GM13977 (cell line): ENCODE measurements around the gene TMEM232.

Experiments used
- DNase-seq: peaks from one replicate; pipeline ENCODE4 v3.0.0; 2012; ENCODE audit warnings: low spot score
- in situ Hi-C: fragments of 300-500 bp; cut with MboI; formaldehyde crosslinking; loops from one replicate; pipeline ENCODE4 v1.12.0; 2022; ENCODE audit warnings: low sequenced_read_pairs, low pct_unique_long_range_greater_than_20kb, mixed read lengths, inconsistent platforms; ENCODE audit not compliant: unreplicated experiment
- TF ChIP-seq, protein P1 (sequence below): IDR thresholded peaks from 2 replicates; pipeline ENCODE4 v1.5.1; 2012; ENCODE audit warnings: mild to moderate bottlenecking, control low read depth; ENCODE audit not compliant: insufficient read depth; ENCODE audit errors: extremely low read depth, missing control alignments

TMEM232 gene

DNA sequence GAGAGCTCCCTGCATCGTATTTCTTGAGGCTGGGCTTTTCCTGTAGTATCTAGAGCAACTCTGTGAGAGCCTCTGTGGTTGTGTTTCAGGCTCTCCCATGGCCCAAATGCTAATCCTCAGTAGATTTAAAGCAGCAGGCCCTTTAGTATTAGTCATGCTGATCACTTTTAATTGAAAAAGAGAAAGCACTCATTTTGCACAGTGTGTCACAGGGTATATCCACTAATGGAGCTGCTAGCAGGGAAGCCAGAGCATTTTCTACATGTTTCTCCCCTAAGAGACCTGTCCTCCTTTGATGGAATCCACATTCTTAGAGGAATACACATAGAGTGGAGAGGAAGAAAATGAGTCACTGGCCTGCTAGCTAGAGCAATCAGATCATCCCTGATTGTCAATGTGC lies 348.5 kb downstream of the TMEM232 start:
- DNase-seq: no peak
- in situ Hi-C loops: no loop called here
- TF ChIP-seq, protein P1, sequence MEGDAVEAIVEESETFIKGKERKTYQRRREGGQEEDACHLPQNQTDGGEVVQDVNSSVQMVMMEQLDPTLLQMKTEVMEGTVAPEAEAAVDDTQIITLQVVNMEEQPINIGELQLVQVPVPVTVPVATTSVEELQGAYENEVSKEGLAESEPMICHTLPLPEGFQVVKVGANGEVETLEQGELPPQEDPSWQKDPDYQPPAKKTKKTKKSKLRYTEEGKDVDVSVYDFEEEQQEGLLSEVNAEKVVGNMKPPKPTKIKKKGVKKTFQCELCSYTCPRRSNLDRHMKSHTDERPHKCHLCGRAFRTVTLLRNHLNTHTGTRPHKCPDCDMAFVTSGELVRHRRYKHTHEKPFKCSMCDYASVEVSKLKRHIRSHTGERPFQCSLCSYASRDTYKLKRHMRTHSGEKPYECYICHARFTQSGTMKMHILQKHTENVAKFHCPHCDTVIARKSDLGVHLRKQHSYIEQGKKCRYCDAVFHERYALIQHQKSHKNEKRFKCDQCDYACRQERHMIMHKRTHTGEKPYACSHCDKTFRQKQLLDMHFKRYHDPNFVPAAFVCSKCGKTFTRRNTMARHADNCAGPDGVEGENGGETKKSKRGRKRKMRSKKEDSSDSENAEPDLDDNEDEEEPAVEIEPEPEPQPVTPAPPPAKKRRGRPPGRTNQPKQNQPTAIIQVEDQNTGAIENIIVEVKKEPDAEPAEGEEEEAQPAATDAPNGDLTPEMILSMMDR: no peak

DNA sequence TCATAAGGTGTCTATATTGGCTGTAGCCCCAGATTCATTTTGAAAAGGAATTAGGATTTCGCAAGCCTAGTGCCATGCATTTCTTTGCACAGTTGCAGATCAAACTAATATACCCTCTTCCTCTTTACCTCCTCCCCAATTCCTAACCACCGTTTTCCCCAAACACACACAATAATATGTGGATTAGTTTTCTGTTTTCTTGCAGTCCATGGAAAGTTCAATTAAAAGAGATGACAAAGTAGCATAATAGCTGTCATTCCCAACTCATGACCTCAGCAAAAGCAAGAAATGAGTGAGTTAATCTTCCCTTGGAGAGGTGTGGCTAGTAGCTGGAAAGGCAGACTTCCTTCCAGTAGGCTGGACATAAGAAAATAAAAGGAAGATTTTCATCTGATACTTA lies 349.1 kb downstream of the TMEM232 start:
- no peak for DNase-seq
- TF ChIP-seq, protein P1: no peak
- in situ Hi-C loops: no loop called here

DNA sequence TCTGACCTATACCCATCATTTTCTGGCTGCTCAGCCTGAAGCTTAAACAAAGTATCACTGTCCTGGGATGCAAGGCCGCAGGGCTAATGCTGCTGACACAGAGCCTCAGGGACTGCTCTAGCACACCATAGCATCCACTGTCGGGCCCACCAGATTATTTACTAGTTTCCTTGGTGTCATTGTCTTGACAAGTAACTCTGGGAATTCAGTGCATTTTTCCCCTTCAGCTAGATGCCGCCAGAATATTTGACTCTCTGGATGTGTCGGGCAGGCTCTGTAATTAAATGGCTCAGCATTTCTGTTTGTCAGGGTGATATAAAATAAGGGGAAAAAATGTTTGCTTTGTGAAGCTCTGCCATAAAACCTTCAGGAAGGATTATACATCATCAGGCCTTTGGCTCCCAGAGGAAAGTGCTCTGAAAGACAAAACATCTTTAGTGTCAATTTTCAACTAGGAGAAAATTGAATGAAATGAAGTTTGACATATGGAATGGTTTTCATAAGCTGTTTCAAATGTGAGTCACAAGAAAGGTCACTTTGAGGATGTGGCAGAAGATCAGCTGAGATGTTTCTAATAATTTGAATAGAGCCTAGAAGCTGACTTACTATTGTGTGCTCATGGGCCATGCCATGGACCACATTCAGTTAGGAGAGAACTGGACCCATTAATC lies 350.1 kb downstream of the TMEM232 start:
- no peak for DNase-seq
- in situ Hi-C loops: no loop called here
- TF ChIP-seq, protein P1: no peak

DNA sequence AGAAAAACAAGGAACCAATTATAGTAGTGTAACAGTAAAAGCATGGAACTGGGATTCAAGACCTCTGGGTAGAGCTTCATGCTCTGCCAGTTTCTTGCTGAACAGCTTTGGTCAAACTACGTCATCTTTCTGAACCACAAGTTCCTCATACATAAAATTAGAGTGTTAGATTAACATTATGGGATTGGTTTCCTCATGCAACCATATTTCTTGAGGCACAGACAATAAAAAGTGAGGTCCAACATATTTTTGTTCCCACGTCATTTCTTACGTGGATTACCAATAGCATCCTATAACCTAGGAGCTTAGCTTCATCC lies 354.8 kb downstream of the TMEM232 start:
- in situ Hi-C loops: no loop called here
- TF ChIP-seq, protein P1: no peak
- peak; percentile 13 for DNase-seq

DNA sequence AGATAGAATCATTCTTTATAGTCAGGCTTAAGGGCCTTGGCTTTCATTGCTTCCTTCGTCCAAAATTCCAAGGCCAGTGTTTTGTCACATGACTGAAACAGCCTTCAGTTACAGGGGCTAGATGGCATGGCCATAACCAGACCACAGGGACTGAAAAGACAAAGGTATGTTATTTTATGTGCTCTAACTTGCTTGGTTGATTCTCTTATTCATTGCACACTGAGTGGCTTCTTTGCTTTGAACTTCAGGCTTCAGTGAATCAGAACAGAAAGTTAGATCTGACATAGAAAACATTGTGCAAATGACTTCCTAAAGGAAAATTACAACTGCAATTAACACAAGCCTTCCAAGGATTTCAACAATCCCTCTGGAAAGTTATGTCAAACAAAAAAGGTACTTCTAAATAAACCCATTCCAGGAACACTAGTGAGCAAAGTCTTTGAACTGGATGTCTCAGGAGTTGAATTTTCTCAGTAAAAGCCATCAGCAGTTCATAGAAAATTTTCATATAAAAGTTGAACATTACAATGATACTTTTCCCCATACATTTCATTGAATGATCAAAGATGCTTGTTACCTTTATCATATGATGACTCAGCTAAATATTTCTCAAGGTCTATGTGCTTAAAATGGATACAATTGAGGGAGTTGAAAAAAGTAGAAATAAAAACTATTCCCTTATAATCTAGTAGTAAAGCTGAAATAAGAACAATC lies 355.3 kb downstream of the TMEM232 start:
- TF ChIP-seq, protein P1: no peak
- in situ Hi-C loops: no loop called here
- DNase-seq: no peak
